Brain pericyte (primary cell): Measurements from ENCODE around the gene SRP68.
"Not testable (repeated sequence)": the region's sequence is repeated elsewhere in the genome, so short reads cannot be mapped to it uniquely, and the experiment has no call there.

Source experiments
- DNase-seq: peaks from one replicate; pipeline ENCODE4 v3.0.0-alpha.2; 2012; ENCODE audit warnings: low read depth, low spot score

The SRP68 gene

GRCh38 chr17:76089680-76090516 is 17.6 kb upstream of the SRP68 start:
- no peak for DNase-seq

DNA sequence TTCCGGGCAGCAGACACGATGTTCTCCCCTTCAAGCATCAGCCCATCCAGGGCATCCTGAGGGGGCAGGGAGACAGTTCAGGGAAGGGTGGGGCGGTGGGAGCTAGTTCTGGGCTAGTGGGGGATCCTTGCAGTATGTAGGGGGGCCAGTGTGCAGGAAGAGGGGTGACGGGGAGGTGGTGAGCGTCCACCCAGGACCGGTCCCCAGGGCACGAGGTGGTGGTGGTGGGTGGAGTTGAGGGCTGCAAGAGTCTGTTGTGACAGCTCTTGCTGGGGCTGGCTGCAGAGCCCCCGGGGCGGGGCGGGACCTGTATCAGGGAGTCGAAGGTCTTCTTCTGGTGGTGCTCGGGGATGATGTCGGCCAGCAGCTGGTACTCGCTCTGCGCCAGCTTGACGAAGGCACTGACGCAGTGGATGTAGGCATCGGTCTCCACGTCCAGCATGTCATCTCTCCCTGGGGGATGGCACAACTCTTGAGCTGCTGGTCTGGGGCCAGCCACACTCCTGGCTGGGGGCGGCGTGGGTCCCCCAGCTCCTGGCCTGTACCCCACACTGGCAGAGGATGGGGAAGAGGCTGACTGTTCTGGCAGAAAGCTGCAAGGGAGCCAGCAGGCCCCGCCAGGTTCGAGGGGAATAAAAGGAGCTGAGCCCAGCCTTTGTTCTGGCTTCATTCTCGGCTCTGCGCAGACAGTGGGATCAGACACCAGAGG is 16.7 kb upstream of the SRP68 start:
- DNase-seq: no peak

- DNase-seq: no peak
Measured at GRCh38 chr17:76088041-76088867, 15.9 kb upstream of the SRP68 start.

DNA sequence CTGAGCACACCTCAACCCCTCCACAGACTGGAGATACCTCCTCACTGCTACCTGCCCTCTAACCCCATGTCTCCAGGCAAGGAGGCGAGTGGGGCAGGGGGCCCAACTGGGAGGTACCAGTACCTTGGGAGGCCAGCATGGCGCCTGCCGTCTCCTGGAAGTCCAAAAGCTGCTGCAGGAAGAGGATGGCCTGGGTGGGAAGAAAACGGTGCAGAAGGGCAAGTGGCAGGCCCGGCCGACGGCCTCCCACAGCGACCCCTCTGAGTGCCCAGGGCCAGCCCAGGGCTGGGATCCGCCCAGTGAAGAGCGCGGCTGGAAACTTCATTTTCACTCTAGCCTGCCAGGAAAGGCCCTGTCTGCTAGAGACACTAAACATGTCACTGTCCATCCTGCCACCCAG is 15.2 kb upstream of the SRP68 start:
- DNase-seq: no peak

DNA sequence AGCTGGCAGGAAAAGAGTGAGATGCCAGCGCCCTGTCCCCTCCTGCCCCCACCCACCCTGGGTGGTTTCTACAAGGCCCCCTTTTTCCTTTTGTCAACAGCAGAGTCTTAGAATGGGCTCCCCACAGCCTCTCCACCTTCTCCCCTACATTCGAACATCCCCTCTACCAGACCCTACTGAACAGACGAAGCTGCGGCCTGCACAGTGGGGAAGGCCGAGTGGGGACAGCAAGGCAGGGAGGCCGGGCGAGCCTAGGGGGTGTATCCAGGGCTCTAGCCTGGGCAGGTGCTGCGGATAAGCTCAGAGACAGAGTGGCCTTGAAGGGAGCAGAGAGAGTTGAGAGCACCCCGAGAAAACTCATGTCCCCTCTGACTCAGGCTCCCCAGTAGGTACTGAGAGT is 14.1 kb upstream of the SRP68 start:
- no peak for DNase-seq

GRCh38 chr17:76085731-76086366 is 13.5 kb upstream of the SRP68 start:
- no peak for DNase-seq

- DNase-seq: no peak
Measured at GRCh38 chr17:76085066-76085730, 12.9 kb upstream of the SRP68 start.

GRCh38 chr17:76083536-76084182 is 11.3 kb upstream of the SRP68 start:
- DNase-seq: no peak

DNA sequence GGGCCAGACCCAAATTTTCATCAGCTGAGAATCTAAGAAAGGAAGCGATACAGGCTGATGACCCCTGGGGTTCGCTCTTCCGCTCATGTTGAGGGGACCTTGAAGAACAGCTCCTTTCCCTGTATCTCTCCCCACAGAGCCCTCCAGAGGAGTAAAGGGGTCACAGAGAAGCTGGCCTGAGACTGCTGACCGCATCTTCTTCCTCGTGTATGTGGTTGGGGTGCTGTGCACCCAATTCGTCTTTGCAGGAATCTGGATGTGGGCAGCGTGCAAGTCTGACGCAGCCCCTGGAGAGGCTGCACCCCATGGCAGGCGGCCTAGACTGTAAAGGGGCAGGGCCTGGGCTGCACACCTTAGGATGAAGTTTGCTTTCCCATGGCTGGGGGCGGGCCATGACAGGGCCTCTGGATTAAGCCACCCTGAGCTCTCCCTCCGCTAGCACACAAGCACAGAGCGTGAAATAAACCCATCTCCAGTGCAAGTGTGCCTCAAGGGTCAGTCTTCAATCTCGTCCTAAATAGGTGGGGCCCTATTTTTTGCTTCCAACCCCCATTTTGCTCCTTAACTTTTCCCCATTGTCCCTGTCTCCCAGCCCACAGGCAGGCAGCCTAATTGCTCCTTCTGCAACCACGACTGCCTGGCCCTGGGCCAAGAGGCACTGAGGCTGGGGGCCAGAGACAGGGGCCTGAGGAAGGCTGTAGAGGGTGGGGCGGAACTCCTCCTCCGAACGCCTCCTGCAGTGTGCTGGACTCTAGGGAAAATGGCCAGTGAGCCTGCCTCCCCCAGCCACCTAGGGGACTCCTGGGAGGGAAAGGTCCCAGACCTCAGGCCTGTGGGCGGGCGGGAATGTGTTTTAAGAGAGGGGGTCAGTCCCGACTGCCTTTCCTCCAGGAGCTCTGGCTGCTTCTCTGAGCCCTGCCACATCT is 10.3 kb upstream of the SRP68 start:
- DNase-seq: no peak

DNA sequence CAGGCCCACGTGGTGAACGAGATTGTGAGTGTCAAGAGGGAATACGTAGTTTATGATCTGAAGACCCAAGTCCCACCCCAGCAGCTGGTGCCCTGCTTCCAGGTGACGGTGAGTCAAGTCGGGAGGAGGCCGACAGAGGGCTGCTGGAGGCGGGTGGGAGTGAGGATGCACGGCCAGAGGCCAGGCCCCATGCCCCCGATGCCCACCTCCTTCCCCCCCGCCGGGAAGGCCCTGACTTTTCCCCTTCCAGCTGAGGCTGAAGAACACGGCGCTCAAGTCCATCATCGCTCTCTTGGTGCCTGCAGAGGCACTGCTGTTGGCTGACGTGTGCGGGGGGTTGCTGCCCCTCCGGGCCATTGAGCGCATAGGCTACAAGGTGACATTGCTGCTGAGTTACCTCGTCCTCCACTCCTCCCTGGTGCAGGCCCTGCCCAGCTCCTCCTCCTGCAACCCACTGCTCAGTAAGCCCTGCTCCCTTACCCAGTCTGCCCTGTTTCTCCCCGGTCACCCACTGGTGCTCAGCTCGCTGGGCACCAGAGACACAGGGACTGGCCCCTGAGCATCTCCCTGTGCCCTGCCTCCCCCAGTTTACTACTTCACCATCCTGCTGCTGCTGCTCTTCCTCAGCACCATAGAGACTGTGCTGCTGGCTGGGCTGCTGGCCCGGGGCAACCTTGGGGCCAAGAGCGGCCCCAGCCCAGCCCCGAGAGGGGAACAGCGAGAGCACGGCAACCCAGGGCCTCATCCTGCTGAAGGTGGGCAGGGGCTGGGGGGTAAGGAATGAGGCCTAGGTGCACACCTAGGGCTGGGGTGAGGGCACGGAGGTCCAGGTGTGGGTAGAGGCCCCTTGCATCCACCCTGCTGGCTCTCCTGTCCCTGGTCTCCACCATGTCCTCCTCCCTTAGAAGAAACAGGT is 9.2 kb upstream of the SRP68 start:
- no peak for DNase-seq

DNA sequence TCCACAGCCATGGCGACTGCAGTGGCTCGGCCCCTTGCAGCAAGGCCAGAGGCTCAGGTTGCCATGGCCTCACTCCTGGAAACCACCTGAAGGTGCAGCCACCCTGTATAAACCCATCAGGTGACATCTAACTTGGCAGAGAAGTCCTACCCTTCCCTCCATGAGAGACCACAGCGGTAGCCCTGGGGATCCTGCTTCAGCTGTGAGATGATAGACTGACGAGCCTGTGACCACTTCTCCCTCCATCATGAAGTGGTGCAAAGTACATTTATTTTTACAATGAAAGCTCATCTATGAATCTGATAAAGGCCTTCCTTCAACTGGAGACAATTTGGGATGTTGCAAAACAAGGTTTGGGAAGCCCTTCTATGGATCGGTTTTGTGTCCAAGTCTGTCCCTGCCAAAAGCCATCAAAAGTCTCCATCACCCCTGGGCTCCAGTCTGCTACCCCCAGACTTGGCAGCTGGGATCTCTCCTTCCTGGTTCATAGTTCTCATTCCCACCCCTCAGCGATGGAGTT is 8.5 kb upstream of the SRP68 start:
- no peak for DNase-seq

DNA sequence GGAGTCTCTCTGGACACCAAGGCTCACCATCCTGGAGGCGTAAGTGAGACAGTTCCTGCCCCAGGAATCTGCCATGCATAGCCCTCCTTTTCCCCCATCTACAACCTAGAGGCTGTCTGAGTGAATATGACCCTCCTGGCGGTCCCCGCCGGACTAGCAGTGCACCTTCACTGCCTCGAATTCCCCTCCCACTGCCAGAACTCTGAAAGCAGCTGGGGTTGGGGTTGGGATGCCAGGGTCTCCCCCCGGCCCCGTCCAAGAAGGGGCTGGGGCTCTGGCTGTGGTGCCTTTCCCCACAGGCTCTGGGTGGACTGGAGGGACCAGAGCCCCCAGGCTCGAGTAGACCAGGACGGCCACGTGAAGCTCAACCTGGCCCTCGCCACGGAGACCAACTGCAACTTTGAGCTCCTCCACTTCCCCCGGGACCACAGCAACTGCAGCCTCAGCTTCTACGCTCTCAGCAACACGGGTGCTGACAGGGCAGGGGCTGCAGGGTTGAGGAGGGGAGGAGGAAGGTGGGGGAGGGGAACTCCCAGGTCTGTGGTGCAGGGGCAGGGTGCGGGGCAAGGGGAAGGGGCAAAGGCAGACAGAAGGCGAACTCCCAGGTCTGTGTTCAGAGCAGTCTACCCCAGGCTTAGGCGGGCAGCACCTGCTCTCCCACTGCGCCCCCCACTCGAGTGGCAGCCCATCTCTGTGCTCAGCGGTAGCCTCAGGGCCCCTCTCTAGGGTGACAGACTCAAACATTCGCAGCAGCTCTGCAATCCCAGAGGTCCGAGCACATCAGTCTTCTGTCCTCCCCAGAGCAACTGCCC is 7.8 kb upstream of the SRP68 start:
- no peak for DNase-seq

DNA sequence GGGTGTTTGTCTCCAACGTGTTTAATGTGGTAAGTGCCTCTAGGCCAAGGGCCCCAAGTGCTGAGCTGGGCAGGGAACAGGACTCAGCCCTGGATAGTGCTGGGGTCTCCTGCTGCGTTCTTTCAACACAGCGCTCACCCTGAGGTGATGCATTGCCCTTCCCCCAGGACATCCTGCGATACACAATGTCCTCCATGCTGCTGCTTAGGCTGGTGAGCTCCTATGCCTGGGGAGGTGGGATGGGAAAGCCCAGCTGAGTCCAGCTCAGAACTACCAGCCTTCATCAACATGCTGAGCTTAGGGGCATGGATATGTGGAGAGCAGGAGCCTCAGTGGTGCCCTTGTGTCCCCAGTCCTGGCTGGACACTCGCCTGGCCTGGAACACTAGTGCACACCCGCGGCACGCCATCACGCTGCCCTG is 7.2 kb upstream of the SRP68 start:
- DNase-seq: no peak

GRCh38 chr17:76078860-76079534 is 6.7 kb upstream of the SRP68 start, which contains the start of gene ZACN:
Gene ZACN (plus strand): TSS chr17:76079182. CDS start chr17:76079265, 83 bp downstream.
- DNase-seq: no peak

GRCh38 chr17:76078370-76078769 is 6.1 kb upstream of the SRP68 start:
- not testable (repeated sequence) for DNase-seq

GRCh38 chr17:76077584-76078110 is 5.3 kb upstream of the SRP68 start:
- no peak for DNase-seq
